Kidney epithelial cell (primary cell): ENCODE data around the gene MAP3K20. TPM values are rescaled to one million over a fixed set of nuclear protein-coding genes. Genes with fewer than 3 reads are reported as not detected.

Experiments used
- DNase-seq: peaks from one replicate; pipeline ENCODE4 v3.0.0-alpha.2; 2010; ENCODE audit warnings: low read depth
- H3K27me3 ChIP-seq: 2 replicates; pipeline ENCODE4 v1.6.0; 2011; ENCODE audit warnings: low read length; ENCODE audit not compliant: control insufficient read depth, insufficient read depth
- H3K36me3 ChIP-seq: 2 replicates; pipeline ENCODE4 v1.5.1; 2011; ENCODE audit warnings: low read length; ENCODE audit not compliant: control insufficient read depth, insufficient read depth
- H3K4me3 ChIP-seq: 2 replicates; pipeline ENCODE4 v1.5.1; 2011; ENCODE audit warnings: low read depth, mild to moderate bottlenecking, control low read depth, low read length
- CTCF ChIP-seq: IDR thresholded peaks from 2 replicates; pipeline ENCODE4 v1.5.1; 2011; ENCODE audit warnings: mild to moderate bottlenecking, moderate library complexity, low read length, control low read depth, inconsistent platforms; ENCODE audit not compliant: insufficient read depth, poor library complexity, severe bottlenecking
- total RNA-seq: library from RNA; depleted of rRNA; stranded (reverse); fragments of >200 nt; gene quantifications from 2 replicates; pipeline ENCODE4 v1.2.3, GENCODE V29; 2015

The MAP3K20 gene
- total RNA-seq, 1 donor from 2014 or later, result 18.9 TPM

GRCh38 chr2:173077506-173078177 lies 2.0 kb downstream of the MAP3K20 start:
- Histone ChIP-seq H3K27me3 (no peaks in the 10 kb centered on the region), H3K36me3 (no peaks in the 10 kb centered on the region), H3K4me3 (no peak overlapping the region)
- no peak for DNase-seq
- TF ChIP-seq CTCF, result no peak

GRCh38 chr2:173079141-173079540 lies 3.5 kb downstream of the MAP3K20 start:
- TF ChIP-seq CTCF, result no peak
- Histone ChIP-seq H3K4me3 (no peak overlapping the region), H3K36me3 (no peaks in the 10 kb centered on the region), H3K27me3 (no peaks in the 10 kb centered on the region)
- no peak for DNase-seq

- no peak overlapping the region for H3K4me3 ChIP-seq
- TF ChIP-seq CTCF, result no peak
- no peak for DNase-seq
- no peaks in the 10 kb centered on the region for H3K36me3 ChIP-seq
- H3K27me3 ChIP-seq, result no peaks in the 10 kb centered on the region
These were observed 4.6 kb downstream of the MAP3K20 start for GRCh38 chr2:173079973-173080860.

- no peak for DNase-seq
- no peak for TF ChIP-seq CTCF
- no peaks in the 10 kb centered on the region for H3K27me3 ChIP-seq
- no peak overlapping the region for H3K4me3 ChIP-seq
- no peaks in the 10 kb centered on the region for H3K36me3 ChIP-seq
These were observed 11.0 kb downstream of the MAP3K20 start for GRCh38 chr2:173086518-173087213.

GRCh38 chr2:173087214-173087581 lies 11.6 kb downstream of the MAP3K20 start:
- no peaks in the 10 kb centered on the region for H3K27me3 ChIP-seq
- no peaks in the 10 kb centered on the region for H3K36me3 ChIP-seq
- no peak for TF ChIP-seq CTCF
- no peak for DNase-seq
- no peak overlapping the region for H3K4me3 ChIP-seq
